H1 (cell line): ENCODE data around the gene SYNDIG1. TPM values are rescaled to one million over a fixed set of nuclear protein-coding genes. Genes with fewer than 3 reads are reported as not detected.

Experiments
- CTCF ChIA-PET: fragments of 300-600 bp; sonication (Branson Sonifier 250); formaldehyde crosslinking; loops from one replicate; lab custom pipeline; 2021; ENCODE audit not compliant: partially characterized antibody; lab: Charles Lee
- POLR2A ChIA-PET: fragments of 300-600 bp; sonication (Branson Sonifier 250); formaldehyde crosslinking; loops from one replicate; lab custom pipeline; 2021; ENCODE audit warnings: inconsistent platforms; ENCODE audit not compliant: partially characterized antibody; lab: Charles Lee
- DNase-seq, 2 experiments: peaks; one replicate each; pipeline versions ENCODE4 v3.0.0 to v3.0.0-alpha.2; 2010 to 2022; ENCODE audit warnings: low spot score in 2 of 2, low read depth in 1 of 2, mixed read lengths in 1 of 2
- FAIRE-seq: peaks from 2 replicates; lab custom pipeline; 2011; peaks lifted over from hg19 to GRCh38; lab: Jason Lieb, UNC
- H2AFZ ChIP-seq: 2 replicates; pipeline ENCODE4 v1.8.1; 2012; ENCODE audit warnings: low read length, inconsistent platforms
- H2AK5ac ChIP-seq: 2 replicates; pipeline ENCODE4 v1.6.1; 2013; ENCODE audit warnings: low read depth, low read length
- H2BK120ac ChIP-seq: replicated peaks from 2 replicates; pipeline ENCODE3; 2013; ENCODE audit warnings: low read depth, low read length, inconsistent platforms
- H2BK12ac ChIP-seq: 2 replicates; pipeline ENCODE4 v1.6.1; 2013; ENCODE audit warnings: low read depth, low read length
- H2BK15ac ChIP-seq: 2 replicates; pipeline ENCODE4 v1.6.1; 2013; ENCODE audit warnings: low read length
- H2BK20ac ChIP-seq: 2 replicates; pipeline ENCODE4 v1.6.1; 2013; ENCODE audit warnings: low read length
- H2BK5ac ChIP-seq: 2 replicates; pipeline ENCODE4 v1.6.1; 2013; ENCODE audit warnings: low read depth, low read length
- H3K14ac ChIP-seq: 2 replicates; pipeline ENCODE4 v1.6.1; 2013; ENCODE audit warnings: inconsistent platforms; ENCODE audit not compliant: insufficient read length
- H3K18ac ChIP-seq: 2 replicates; pipeline ENCODE4 v1.6.1; 2013; ENCODE audit warnings: low read length; ENCODE audit errors: extremely low read depth
- H3K23ac ChIP-seq: 2 replicates; pipeline ENCODE4 v1.6.1; 2013; ENCODE audit warnings: inconsistent platforms; ENCODE audit not compliant: insufficient read length
- H3K23me2 ChIP-seq: 2 replicates; pipeline ENCODE4 v1.6.1; 2013; ENCODE audit warnings: low read depth, low read length
- H3K27ac ChIP-seq: 2 replicates; pipeline ENCODE4 v1.6.1; 2011; ENCODE audit warnings: low read depth, low read length, inconsistent platforms
- H3K27me3 ChIP-seq, 4 experiments: replicated peaks in 1 of 4; 1 replicate in 1 of 4; 2 replicates in 3 of 4; pipeline versions ENCODE4 v1.6.1 to v1.8.1; 2011 to 2013; ENCODE audit warnings: low read length in 3 of 4, mild to moderate bottlenecking in 3 of 4, inconsistent platforms in 2 of 4, mixed read lengths in 2 of 4, moderate library complexity in 1 of 4; ENCODE audit not compliant: control insufficient read depth in 3 of 4, insufficient read depth in 3 of 4; ENCODE audit errors: extremely low read depth in 1 of 4
- H3K36me3 ChIP-seq, 4 experiments: 2 replicates each; pipeline versions ENCODE4 v1.6.1 to v1.8.1; 2011 to 2013; ENCODE audit warnings: mild to moderate bottlenecking in 4 of 4, low read length in 3 of 4, moderate library complexity in 2 of 4, control low read depth in 1 of 4, inconsistent platforms in 1 of 4; ENCODE audit not compliant: insufficient read depth in 4 of 4, control insufficient read depth in 2 of 4
- H3K4ac ChIP-seq: replicated peaks from 2 replicates; pipeline ENCODE3; 2013; ENCODE audit warnings: low read length, low read depth, mixed read lengths, inconsistent platforms; ENCODE audit not compliant: insufficient read length
- H3K4me1 ChIP-seq, 4 experiments: replicated peaks in 1 of 4; 1 replicate in 1 of 4; 2 replicates in 3 of 4; pipeline versions ENCODE4 v1.6.1 to v1.8.1; 2011 to 2013; ENCODE audit warnings: low read length in 3 of 4, inconsistent platforms in 2 of 4, mixed read lengths in 1 of 4; ENCODE audit not compliant: insufficient read depth in 4 of 4, control insufficient read depth in 3 of 4
- H3K4me2 ChIP-seq, 2 experiments: 2 replicates each; pipeline versions ENCODE4 v1.6.1 to v1.8.1; 2011 to 2013; ENCODE audit warnings: low read depth in 2 of 2, low read length in 2 of 2, control low read depth in 1 of 2, inconsistent platforms in 1 of 2, mild to moderate bottlenecking in 1 of 2; ENCODE audit not compliant: insufficient read depth in 1 of 2
- H3K4me3 ChIP-seq, 4 experiments: fragments of 200-600, 300-600 bp in 1 of 4; sonication (generic), shearing (Covaris generic), sonication (Bioruptor Twin) in 1 of 4; 2 replicates each; pipeline versions ENCODE4 v1.5.1 to v1.8.1; 2011 to 2016; ENCODE audit warnings: low read length in 4 of 4, low read depth in 3 of 4, control low read depth in 2 of 4, inconsistent platforms in 2 of 4, mild to moderate bottlenecking in 2 of 4, mixed read lengths in 1 of 4, moderate library complexity in 1 of 4; ENCODE audit not compliant: insufficient read depth in 2 of 4; ENCODE audit errors: extremely low read depth in 1 of 4
- H3K56ac ChIP-seq: replicated peaks from 2 replicates; pipeline ENCODE3; 2013; ENCODE audit warnings: low read depth, mild to moderate bottlenecking, mixed read lengths, low read length, inconsistent platforms; ENCODE audit not compliant: insufficient read length
- H3K79me1 ChIP-seq: 2 replicates; pipeline ENCODE4 v1.6.1; 2013; ENCODE audit warnings: low read depth, low read length, control low read depth
- H3K79me2 ChIP-seq, 2 experiments: 2 replicates each; pipeline versions ENCODE4 v1.6.1 to v1.8.1; 2012 to 2013; ENCODE audit warnings: low read length in 2 of 2, mild to moderate bottlenecking in 2 of 2, inconsistent platforms in 1 of 2; ENCODE audit not compliant: insufficient read depth in 2 of 2, control insufficient read depth in 1 of 2
- H3K9ac ChIP-seq, 4 experiments: replicated peaks in 1 of 4; 1 replicate in 1 of 4; 2 replicates in 3 of 4; pipeline versions ENCODE4 v1.6.1 to v1.8.1; 2011 to 2013; ENCODE audit warnings: low read depth in 3 of 4, low read length in 3 of 4, control low read depth in 2 of 4, mild to moderate bottlenecking in 2 of 4, moderate library complexity in 2 of 4, inconsistent platforms in 1 of 4; ENCODE audit errors: extremely low read depth in 1 of 4
- H3K9me3 ChIP-seq, 2 experiments: 2 replicates each; pipeline versions ENCODE4 v1.6.1 to v1.8.1; 2012 to 2013; ENCODE audit warnings: mild to moderate bottlenecking in 2 of 2, moderate library complexity in 2 of 2, control low read depth in 1 of 2, inconsistent platforms in 1 of 2, low read depth in 1 of 2, low read length in 1 of 2, mixed read lengths in 1 of 2; ENCODE audit not compliant: insufficient read depth in 2 of 2
- H4K20me1 ChIP-seq, 2 experiments: replicated peaks in 1 of 2; 2 replicates each; pipeline versions ENCODE3 to v1.8.1; 2011 to 2013; ENCODE audit warnings: inconsistent platforms in 2 of 2, low read length in 2 of 2, mild to moderate bottlenecking in 1 of 2; ENCODE audit not compliant: insufficient read depth in 2 of 2, control insufficient read depth in 1 of 2
- H4K5ac ChIP-seq: 2 replicates; pipeline ENCODE4 v1.6.1; 2013; ENCODE audit warnings: low read length, low read depth, mixed read lengths, inconsistent platforms; ENCODE audit not compliant: insufficient read length
- H4K8ac ChIP-seq: 2 replicates; pipeline ENCODE4 v1.8.0; 2013; ENCODE audit warnings: mild to moderate bottlenecking, moderate library complexity, low read length, inconsistent platforms; ENCODE audit not compliant: insufficient read depth; ENCODE audit errors: extremely low read depth
- H4K91ac ChIP-seq: replicated peaks from 2 replicates; pipeline ENCODE3; 2013; ENCODE audit warnings: low read length, mixed read lengths, inconsistent platforms; ENCODE audit not compliant: insufficient read length
- CBX8 ChIP-seq: fragments of 300-800, 300-1000 bp; sonication (generic); IDR thresholded peaks from 2 replicates; pipeline ENCODE4 v1.7.1; 2016; ENCODE audit warnings: low read depth, low read length, borderline replicate concordance
- CTBP2 ChIP-seq: IDR thresholded peaks from 2 replicates; pipeline ENCODE4 v1.7.0; 2011; ENCODE audit warnings: borderline replicate concordance, mild to moderate bottlenecking, moderate library complexity, mixed read lengths, low read length; ENCODE audit not compliant: insufficient read depth, insufficient read length
- KDM1A ChIP-seq: fragments of 200-600, 300-600 bp; sonication (generic); IDR thresholded peaks from 2 replicates; pipeline ENCODE4 v1.7.1; 2016; ENCODE audit warnings: mild to moderate bottlenecking, low read length, borderline replicate concordance
- MAFK ChIP-seq: IDR thresholded peaks from 2 replicates; pipeline ENCODE4 v1.6.1; 2012; ENCODE audit warnings: low read depth, mild to moderate bottlenecking, improper control_type of control experiment, low read length
- NRF1 ChIP-seq: IDR thresholded peaks from 2 replicates; pipeline ENCODE4 v1.6.1; 2011; ENCODE audit warnings: mild to moderate bottlenecking, low read depth, low read length, improper control_type of control experiment
- SIX5 ChIP-seq: IDR thresholded peaks from 2 replicates; pipeline ENCODE4 v1.6.1; 2011; ENCODE audit warnings: mild to moderate bottlenecking, low read depth, low read length
- SP2 ChIP-seq: IDR thresholded peaks from 2 replicates; pipeline ENCODE4 v1.6.1; 2012; ENCODE audit warnings: mild to moderate bottlenecking, low read length, inconsistent platforms
- WGBS, 2 experiments: shearing (Covaris generic) in 1 of 2; methylation state at CpG; one replicate each; pipeline versions ENCODE4 v1.1.6 to v1.1.7; 2013 to 2015; ENCODE audit warnings: low lambda C conversion rate in 2 of 2, mixed read lengths in 2 of 2, inconsistent platforms in 1 of 2, low coverage in 1 of 2, missing lambda C conversion rate in 1 of 2; ENCODE audit not compliant: insufficient replicate concordance in 2 of 2, insufficient coverage in 1 of 2, insufficient read length in 1 of 2; ENCODE audit errors: extremely low coverage in 1 of 2, missing lambda C conversion rate in 1 of 2; 5-methylcytosine and 5-hydroxymethylcytosine counted together
- polyA plus RNA-seq, 7 experiments: library from polyadenylated mRNA; depleted of rRNA in 3 of 7; stranded (reverse) in 5 of 7; unstranded in 2 of 7; fragments of >200 nt in 5 of 7; fragments of 200-250 nt in 2 of 7; gene quantifications; 1 replicate in 5 of 7; 2 replicates in 1 of 7; 4 replicates in 1 of 7; pipeline versions ENCODE4 v1.2.1 to v1.2.3, GENCODE V29; 2011 to 2013; ENCODE audit warnings: missing spikeins in 2 of 7, mixed read lengths in 2 of 7
- total RNA-seq: library from RNA; stranded (reverse); fragmentation: NEBNext Ultra II Directional; extraction: Animal tissue kit (Norgen Biotek cat#: 25700); gene quantifications from 2 replicates; pipeline ENCODE4 v1.2.1, GENCODE V29; 2021

The SYNDIG1 gene
- total and polyA plus RNA-seq, 2 of the 8 experiments (the other 6 are each of a cell fraction or from before 2014, with no cell fraction given): 6.5 to 7.8 TPM

DNA sequence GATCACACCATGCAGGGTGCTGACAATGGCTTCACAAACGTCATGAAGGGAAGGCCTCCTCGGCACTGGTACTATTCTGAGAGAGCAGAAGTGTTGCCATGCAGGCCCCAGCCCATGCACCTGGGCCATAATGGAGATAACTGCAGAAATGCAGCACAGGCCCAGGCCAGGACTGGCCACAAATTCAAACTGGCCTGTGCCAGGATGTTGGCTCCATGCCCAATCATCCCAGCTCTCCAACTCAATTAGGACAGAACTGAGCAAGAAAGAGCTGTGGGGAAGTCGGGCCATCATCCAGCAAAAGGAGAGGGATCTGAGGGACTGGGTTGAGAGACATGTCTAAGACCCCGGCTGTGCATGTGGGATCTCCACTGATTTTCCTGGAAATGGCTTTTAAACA, 48.9 kb upstream of the SYNDIG1 start:
- no peak for TF ChIP-seq CBX8
- TF ChIP-seq MAFK: no peak
- TF ChIP-seq CTBP2: no peak
- TF ChIP-seq NRF1: no peak
- TF ChIP-seq SP2: no peak
- no peak for TF ChIP-seq SIX5
- no peak for TF ChIP-seq KDM1A
- CTCF ChIA-PET: no interaction called here
- H3K79me2 ChIP-seq: no peaks in the 10 kb centered on the region
- no peaks in the 10 kb centered on the region for H3K23me2 ChIP-seq
- no peak overlapping the region for H3K4me3 ChIP-seq
- no peak overlapping the region for H3K27ac ChIP-seq
- peaks cover 11 to 13% of the 10 kb centered on the region in 2 experiments for H3K9me3 ChIP-seq
- no peak overlapping the region for H2BK120ac ChIP-seq
- peak overlapping the region; percentile 50; the same call in 1 of the 2 replicates for H2BK20ac ChIP-seq
- H4K20me1 ChIP-seq: no peaks in the 10 kb centered on the region
- H3K36me3 ChIP-seq: no peaks in the 10 kb centered on the region
- H4K5ac ChIP-seq: no peak overlapping the region
- no peak overlapping the region for H3K4ac ChIP-seq
- H2BK15ac ChIP-seq: 0 out of 2 replicates have a peak overlapping the region, but pooled peaks have one; percentile 21
- no peaks in the 10 kb centered on the region for H3K27me3 ChIP-seq
- H4K91ac ChIP-seq: peak overlapping the region; percentile 17
- no peak overlapping the region for H3K9ac ChIP-seq
- H2AK5ac ChIP-seq: 0 out of 2 replicates have a peak overlapping the region, but pooled peaks have one; percentile 56
- no peak overlapping the region for H2AFZ ChIP-seq
- no peak overlapping the region for H2BK5ac ChIP-seq
- POLR2A ChIA-PET: no interaction called here
- no peak overlapping the region for H3K4me2 ChIP-seq
- H3K18ac ChIP-seq: 0 out of 2 replicates have a peak overlapping the region, but pooled peaks have one; percentile 34
- no peak overlapping the region for H3K23ac ChIP-seq
- peaks cover 0 to 15% (median 6%) of the 10 kb centered on the region in 4 experiments; a peak in 5 of 7 replicates for H3K4me1 ChIP-seq
- no peak for FAIRE-seq
- no peak for DNase-seq
- H3K56ac ChIP-seq: no peak overlapping the region
- H3K14ac ChIP-seq: no peak overlapping the region
- no peak overlapping the region for H2BK12ac ChIP-seq
- WGBS, 2 experiments: 86% methylated on average over 4 of the region's 4 CpGs; no CpG with 5 or more reads in 1 of the 2 experiments
- H4K8ac ChIP-seq: no peak overlapping the region
- H3K79me1 ChIP-seq: no peaks in the 10 kb centered on the region
